Panc1 (cell line): ENCODE results near the gene IL34. TPM values are rescaled to one million over a fixed set of nuclear protein-coding genes. Genes with fewer than 3 reads are reported as not detected.

ENCODE experiments used
- ATAC-seq: fragments of 200-7000 bp; cut with Tn5 transposase; 2 replicates; pipeline ENCODE4 v1.9.1; 2020; ENCODE audit warnings: mild to moderate bottlenecking, moderate library complexity
- BruUV-seq: library from RNA; stranded (reverse); fragments of 400-500 nt; replicated peaks from 2 replicates; lab custom pipeline; 2021; lab: Mats Ljungman, UMichigan
- CTCF ChIA-PET: fragments of 300-600 bp; sonication (Branson Sonifier 250); formaldehyde crosslinking; loops from one replicate; lab custom pipeline; 2022; ENCODE audit warnings: antibody characterized with exemption; lab: Charles Lee
- POLR2A ChIA-PET: fragments of 300-600 bp; sonication (Branson Sonifier 250); formaldehyde crosslinking; loops from one replicate; lab custom pipeline; 2022; ENCODE audit warnings: antibody characterized with exemption; lab: Charles Lee
- DNase-seq: peaks from one replicate; pipeline ENCODE4 v3.0.0-alpha.2; 2010; ENCODE audit warnings: low read depth, low spot score
- H3K27ac ChIP-seq: 2 replicates; pipeline ENCODE4 v1.5.1; 2011; ENCODE audit warnings: mild to moderate bottlenecking, low read length, inconsistent platforms
- H3K27me3 ChIP-seq: fragments of 200-500 bp; sonication (Bioruptor generic); 2 replicates; pipeline ENCODE4 v1.6.0; 2014; ENCODE audit warnings: low read length, inconsistent platforms; ENCODE audit not compliant: control insufficient read depth, insufficient read depth
- H3K36me3 ChIP-seq: fragments of 200-500 bp; sonication (Bioruptor generic); 2 replicates; pipeline ENCODE4 v1.5.1; 2014; ENCODE audit warnings: inconsistent platforms, mild to moderate bottlenecking, low read length, moderate library complexity; ENCODE audit not compliant: control insufficient read depth, insufficient read depth
- H3K4me1 ChIP-seq: 2 replicates; pipeline ENCODE4 v1.5.1; 2011; ENCODE audit warnings: inconsistent platforms, mild to moderate bottlenecking, low read length, moderate library complexity; ENCODE audit not compliant: control insufficient read depth, insufficient read depth
- H3K4me3 ChIP-seq, 2 experiments: 2 replicates each; pipeline ENCODE4 v1.5.1; 2011 to 2012; ENCODE audit warnings: low read depth in 2 of 2, low read length in 2 of 2, mild to moderate bottlenecking in 2 of 2, inconsistent platforms in 1 of 2, moderate library complexity in 1 of 2
- H3K9me3 ChIP-seq: fragments of 200-500 bp; sonication (Bioruptor generic); 2 replicates; pipeline ENCODE4 v1.5.1; 2014; ENCODE audit warnings: low read depth, mild to moderate bottlenecking, inconsistent platforms, low read length, moderate library complexity; ENCODE audit not compliant: control insufficient read depth, insufficient read depth
- POLR2AphosphoS5 ChIP-seq: IDR thresholded peaks from 2 replicates; pipeline ENCODE4 v1.6.1; 2012; ENCODE audit warnings: mild to moderate bottlenecking, low read depth, low read length, moderate library complexity
- SIN3A ChIP-seq: IDR thresholded peaks from 2 replicates; pipeline ENCODE4 v1.6.1; 2012; ENCODE audit warnings: low read depth, mild to moderate bottlenecking, low read length, moderate library complexity, borderline replicate concordance; ENCODE audit not compliant: insufficient read depth
- TCF7L2 ChIP-seq: IDR thresholded peaks from 2 replicates; pipeline ENCODE4 v1.6.1; 2011; ENCODE audit warnings: mild to moderate bottlenecking, low read depth, low read length, inconsistent platforms
- in situ Hi-C: cut with HindIII; loops from 2 replicates; pipeline ENCODE4 v1.10.0; 2016; ENCODE audit warnings: low sequenced_read_pairs, low pct_unique_long_range_greater_than_20kb
- intact Hi-C: fragments of 100-400 bp; cut with micrococcal nuclease; formaldehyde crosslinking; loops from one replicate; pipeline ENCODE4 v1.10.0; 2022; ENCODE audit not compliant: unreplicated experiment
- total RNA-seq: library from RNA; stranded (reverse); gene quantifications from one replicate; pipeline ENCODE4 v1.2.1, GENCODE V29; 2021; ENCODE audit not compliant: unreplicated experiment
- TF ChIP-seq, protein P1 (sequence below): fragments of 450-650 bp; IDR thresholded peaks from 2 replicates; pipeline ENCODE4 v1.5.1; 2017; ENCODE audit warnings: mild to moderate bottlenecking
- TF ChIP-seq, protein P2 (sequence below), 2 experiments: IDR thresholded peaks; 2 replicates each; pipeline ENCODE4 v1.6.1; 2011 to 2012; ENCODE audit warnings: low read depth in 2 of 2, control low read depth in 1 of 2, low read length in 1 of 2, mild to moderate bottlenecking in 1 of 2, moderate library complexity in 1 of 2; ENCODE audit not compliant: insufficient read depth in 1 of 2

The IL34 gene
- total RNA-seq, 1 experiment from 2014 or later = 5.8 TPM

DNA sequence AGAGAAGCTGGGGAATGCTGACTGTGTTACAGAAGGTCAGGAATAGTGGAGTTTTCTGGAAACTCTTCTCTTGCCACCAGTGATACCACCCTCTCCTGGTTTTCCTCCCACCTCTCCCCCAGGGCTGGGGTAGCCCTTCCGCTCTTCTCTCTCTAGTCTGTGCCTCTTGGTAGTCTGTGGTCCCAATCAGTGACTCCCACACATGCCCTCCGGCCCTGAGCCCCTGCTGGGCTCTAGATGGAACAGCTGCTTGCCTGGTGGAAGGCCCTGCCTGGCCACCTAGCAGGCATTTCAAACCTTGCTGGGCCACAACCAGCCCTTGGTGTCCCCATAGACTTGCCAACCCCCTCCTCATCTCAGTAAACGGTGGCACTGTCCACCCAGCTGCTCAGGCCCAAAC, 54.7 kb downstream of the IL34 start:
- ChIA-PET CTCF (no interaction called here), POLR2A (no interaction called here)
- H3K27ac ChIP-seq = no peak overlapping the region
- in situ Hi-C loops = no loop called here
- BruUV-seq = no TSS peak
- ATAC-seq (no peak), DNase-seq (no peak)
- no peaks in the 10 kb centered on the region for H3K36me3 ChIP-seq
- H3K9me3 ChIP-seq = no peaks in the 10 kb centered on the region
- no peak overlapping the region for H3K4me3 ChIP-seq
- TF ChIP-seq, protein P1, sequence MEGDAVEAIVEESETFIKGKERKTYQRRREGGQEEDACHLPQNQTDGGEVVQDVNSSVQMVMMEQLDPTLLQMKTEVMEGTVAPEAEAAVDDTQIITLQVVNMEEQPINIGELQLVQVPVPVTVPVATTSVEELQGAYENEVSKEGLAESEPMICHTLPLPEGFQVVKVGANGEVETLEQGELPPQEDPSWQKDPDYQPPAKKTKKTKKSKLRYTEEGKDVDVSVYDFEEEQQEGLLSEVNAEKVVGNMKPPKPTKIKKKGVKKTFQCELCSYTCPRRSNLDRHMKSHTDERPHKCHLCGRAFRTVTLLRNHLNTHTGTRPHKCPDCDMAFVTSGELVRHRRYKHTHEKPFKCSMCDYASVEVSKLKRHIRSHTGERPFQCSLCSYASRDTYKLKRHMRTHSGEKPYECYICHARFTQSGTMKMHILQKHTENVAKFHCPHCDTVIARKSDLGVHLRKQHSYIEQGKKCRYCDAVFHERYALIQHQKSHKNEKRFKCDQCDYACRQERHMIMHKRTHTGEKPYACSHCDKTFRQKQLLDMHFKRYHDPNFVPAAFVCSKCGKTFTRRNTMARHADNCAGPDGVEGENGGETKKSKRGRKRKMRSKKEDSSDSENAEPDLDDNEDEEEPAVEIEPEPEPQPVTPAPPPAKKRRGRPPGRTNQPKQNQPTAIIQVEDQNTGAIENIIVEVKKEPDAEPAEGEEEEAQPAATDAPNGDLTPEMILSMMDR = no peak
- TF ChIP-seq TCF7L2 (no peak), POLR2AphosphoS5 (no peak), SIN3A (no peak)
- TF ChIP-seq, protein P2, sequence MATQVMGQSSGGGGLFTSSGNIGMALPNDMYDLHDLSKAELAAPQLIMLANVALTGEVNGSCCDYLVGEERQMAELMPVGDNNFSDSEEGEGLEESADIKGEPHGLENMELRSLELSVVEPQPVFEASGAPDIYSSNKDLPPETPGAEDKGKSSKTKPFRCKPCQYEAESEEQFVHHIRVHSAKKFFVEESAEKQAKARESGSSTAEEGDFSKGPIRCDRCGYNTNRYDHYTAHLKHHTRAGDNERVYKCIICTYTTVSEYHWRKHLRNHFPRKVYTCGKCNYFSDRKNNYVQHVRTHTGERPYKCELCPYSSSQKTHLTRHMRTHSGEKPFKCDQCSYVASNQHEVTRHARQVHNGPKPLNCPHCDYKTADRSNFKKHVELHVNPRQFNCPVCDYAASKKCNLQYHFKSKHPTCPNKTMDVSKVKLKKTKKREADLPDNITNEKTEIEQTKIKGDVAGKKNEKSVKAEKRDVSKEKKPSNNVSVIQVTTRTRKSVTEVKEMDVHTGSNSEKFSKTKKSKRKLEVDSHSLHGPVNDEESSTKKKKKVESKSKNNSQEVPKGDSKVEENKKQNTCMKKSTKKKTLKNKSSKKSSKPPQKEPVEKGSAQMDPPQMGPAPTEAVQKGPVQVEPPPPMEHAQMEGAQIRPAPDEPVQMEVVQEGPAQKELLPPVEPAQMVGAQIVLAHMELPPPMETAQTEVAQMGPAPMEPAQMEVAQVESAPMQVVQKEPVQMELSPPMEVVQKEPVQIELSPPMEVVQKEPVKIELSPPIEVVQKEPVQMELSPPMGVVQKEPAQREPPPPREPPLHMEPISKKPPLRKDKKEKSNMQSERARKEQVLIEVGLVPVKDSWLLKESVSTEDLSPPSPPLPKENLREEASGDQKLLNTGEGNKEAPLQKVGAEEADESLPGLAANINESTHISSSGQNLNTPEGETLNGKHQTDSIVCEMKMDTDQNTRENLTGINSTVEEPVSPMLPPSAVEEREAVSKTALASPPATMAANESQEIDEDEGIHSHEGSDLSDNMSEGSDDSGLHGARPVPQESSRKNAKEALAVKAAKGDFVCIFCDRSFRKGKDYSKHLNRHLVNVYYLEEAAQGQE (IDR thresholded peaks at IDR 0.05; ENCODE audit: insufficient read depth in 1 of 2, low read depth in 2 of 2, low read length in 1 of 2) = no peak
- H3K27me3 ChIP-seq = no peaks in the 10 kb centered on the region
- peaks cover 10% of the 10 kb centered on the region; the same call in 1 of the 2 replicates for H3K4me1 ChIP-seq
- intact Hi-C loops = no loop called here

DNA sequence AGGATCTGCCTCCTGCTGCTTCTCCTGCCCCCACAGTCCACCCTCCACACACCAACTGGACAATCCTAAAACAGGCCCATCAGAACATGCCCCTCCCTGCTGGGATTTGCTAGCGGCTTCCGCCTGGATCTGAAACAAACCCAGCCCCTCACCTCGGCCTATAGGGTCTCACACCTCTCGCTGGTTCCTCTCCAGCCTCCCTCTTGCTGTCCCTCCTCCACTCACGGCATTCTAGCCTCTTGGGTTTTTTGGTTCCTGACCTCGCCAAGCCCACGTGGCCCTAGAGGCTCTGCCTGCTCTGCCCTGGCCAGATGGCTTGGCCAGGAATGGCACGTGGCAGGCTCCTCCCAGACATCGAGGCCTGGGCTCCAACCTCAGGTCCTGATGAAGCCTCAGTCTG, 55.2 kb downstream of the IL34 start:
- CTCF ChIA-PET = no interaction called here
- intact Hi-C loops = no loop called here
- no peaks in the 10 kb centered on the region for H3K36me3 ChIP-seq
- BruUV-seq = no TSS peak
- no peaks in the 10 kb centered on the region for H3K9me3 ChIP-seq
- POLR2A ChIA-PET = no interaction called here
- TF ChIP-seq SIN3A (no peak), POLR2AphosphoS5 (no peak), TCF7L2 (no peak)
- TF ChIP-seq, protein P2 (IDR thresholded peaks at IDR 0.05; ENCODE audit: insufficient read depth in 1 of 2, low read depth in 2 of 2, low read length in 1 of 2) = no peak
- TF ChIP-seq, protein P1 = no peak
- H3K4me3 ChIP-seq = no peak overlapping the region
- no peak overlapping the region for H3K27ac ChIP-seq
- DNase-seq = no peak
- peaks cover 5% of the 10 kb centered on the region; the same call in 1 of the 2 replicates for H3K4me1 ChIP-seq
- no peaks in the 10 kb centered on the region for H3K27me3 ChIP-seq
- ATAC-seq = no peak
- in situ Hi-C loops = no loop called here
